Activated CD8-positive, alpha-beta memory T cell treated with anti-CD3 and anti-CD28 coated beads, Interleukin-2, amount 50 U/mL, for 24 hours (primary cell): ENCODE data around the gene LRRK2.
"Not testable (repeated sequence)": the region's sequence is repeated elsewhere in the genome, so short reads cannot be mapped to it uniquely, and the experiment has no call there.

Source experiments
- DNase-seq: peaks from one replicate; pipeline ENCODE4 v3.0.0-alpha.2; 2020; ENCODE audit errors: extremely low read depth

The LRRK2 gene

GRCh38 chr12:40314927-40315326 is 90.1 kb downstream of the LRRK2 start:
- no peak for DNase-seq

- DNase-seq, result no peak
These were observed 90.6 kb downstream of the LRRK2 start for GRCh38 chr12:40315375-40315774.

GRCh38 chr12:40324261-40324660 is 99.5 kb downstream of the LRRK2 start:
- DNase-seq, result no peak

DNA sequence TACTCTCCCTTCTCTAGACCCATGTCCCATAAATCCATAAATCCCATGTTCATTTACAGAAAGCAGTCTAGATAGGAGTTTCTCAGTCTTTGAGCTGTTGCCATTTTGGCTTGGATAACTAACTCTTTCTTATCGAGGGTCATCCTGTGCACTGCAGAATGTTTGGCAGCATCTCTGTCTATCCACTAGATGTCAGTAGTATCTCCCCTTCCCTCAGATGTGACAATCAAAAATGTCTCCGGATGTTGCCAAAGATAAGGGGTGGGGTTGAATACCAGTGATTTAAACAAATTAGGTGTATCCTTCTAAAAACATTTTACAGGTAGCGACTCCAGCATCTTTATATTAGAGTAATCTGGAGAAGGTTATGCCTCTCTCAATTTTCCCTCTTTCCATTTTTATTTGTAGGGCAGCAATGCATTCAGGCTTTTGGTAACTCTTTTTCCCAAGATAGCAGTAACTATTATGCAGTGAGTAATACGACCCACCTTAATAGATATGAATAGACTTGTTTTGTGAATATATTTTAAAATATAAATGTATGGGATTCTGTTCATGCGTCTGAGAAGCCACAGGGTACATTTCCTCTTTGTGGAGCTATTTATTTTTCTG is 100.7 kb downstream of the LRRK2 start:
- DNase-seq, result no peak

DNA sequence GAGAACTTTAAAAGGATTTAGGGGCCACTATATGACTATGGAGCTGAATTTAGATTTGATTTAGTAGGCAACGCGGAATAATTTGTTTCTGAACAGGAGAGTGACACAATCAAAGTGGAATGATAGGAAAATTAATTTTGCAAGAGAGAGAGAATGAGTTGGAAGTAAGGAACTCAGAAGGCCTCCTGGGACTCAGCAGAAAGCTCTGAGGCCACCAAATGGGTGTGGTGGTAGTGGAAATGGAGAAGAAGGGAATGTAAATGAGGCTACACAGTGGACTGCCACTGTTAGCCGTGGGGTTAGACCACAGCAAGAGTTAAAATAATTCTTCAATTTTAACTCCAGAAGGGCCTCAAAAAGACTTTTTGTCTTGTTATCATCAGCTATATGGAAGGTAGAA is 102.7 kb downstream of the LRRK2 start:
- no peak for DNase-seq

DNA sequence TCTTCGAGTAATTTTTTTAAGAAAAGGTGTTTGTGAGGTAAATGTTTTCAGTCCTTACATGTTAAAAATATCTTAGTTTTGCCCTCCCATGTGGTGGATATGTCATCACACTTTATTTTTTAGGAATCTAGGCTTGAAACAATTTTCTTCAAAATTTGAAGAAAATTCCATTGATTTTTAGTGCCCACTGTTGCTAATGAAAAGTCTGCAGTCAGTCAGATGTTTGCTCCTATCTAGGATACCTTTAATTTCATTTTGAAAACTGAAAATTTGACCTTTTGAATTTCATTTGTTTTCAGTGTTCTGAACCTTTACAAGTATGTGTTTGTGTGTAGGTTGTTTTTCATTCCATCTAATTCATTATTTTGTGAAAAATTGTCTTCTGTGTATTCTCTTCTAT is 105.4 kb downstream of the LRRK2 start:
- DNase-seq, result no peak

- no peak for DNase-seq
These were observed 107.1 kb downstream of the LRRK2 start for GRCh38 chr12:40331886-40332285.

DNA sequence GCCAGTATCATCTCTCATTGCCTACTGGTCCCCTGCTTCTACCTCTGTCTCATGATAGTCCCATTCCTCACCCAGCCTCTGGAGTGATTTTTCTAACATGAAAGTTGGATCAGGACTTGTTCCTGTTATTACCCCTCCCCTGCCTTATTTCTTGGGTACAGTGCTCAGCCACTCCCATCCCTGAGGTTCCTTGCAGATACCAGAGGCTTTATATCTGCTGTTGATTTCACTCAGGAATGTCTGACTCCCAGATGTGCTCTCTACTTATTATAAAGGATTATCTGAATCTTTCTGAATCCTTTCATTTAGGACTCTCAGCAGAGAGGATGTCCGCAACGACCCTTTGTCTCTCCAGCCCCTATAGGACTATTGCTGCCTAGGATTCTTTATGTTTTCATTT is 111.2 kb downstream of the LRRK2 start:
- DNase-seq, result no peak

DNA sequence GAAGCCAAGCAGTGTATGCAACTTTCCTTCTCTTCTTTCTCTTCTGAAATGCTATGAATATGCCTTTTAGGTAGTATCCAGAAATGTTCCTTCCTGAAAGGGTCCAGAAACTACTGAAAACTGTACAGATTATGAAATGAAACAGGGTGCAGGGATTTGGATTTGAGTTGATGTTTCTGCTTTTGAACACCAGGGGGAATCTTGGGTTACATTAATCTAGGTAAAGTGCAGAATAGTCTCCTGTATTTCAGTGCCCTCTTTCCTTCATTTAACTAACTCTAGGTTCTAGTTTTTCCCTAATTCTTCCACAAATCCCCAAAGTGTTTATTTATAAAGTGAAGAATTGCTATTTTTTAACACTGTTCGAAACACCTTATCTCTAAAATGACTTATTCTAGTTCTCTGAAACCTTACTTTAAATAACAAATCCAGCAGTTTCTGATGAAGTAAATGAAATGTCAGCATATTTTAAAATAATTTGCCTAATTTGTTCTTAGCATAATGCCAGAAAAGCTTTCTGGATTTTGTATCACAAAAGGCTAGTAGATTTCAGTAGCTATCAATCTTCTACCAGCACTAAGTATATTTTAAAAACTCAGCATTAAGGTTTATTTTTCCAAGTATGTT is 111.9 kb downstream of the LRRK2 start:
- no peak for DNase-seq

GRCh38 chr12:40338071-40338470 is 113.3 kb downstream of the LRRK2 start:
- no peak for DNase-seq

DNA sequence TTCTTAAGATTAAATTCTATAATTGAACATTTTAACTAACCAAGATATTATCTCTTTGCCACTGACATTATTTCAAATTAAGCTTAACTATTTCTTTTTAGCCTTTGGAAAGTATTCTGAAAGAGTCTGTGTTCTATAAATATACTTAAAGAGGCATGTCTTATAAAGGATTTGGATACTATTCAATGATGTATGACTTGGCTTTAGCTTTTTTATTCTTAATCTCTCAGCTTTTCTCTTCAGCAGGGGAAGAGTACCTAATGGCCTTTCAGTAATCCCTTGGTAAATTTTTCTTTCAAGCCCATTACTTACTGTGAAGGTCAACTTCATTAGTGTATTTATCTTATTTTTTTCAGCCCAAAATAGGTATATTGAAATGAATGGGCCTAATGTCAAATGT is 113.8 kb downstream of the LRRK2 start:
- DNase-seq, result no peak

- DNase-seq, result no peak
These were observed 117.2 kb downstream of the LRRK2 start for GRCh38 chr12:40342010-40342409.

GRCh38 chr12:40343124-40343523 is 118.3 kb downstream of the LRRK2 start:
- no peak for DNase-seq

GRCh38 chr12:40344312-40344711 is 119.5 kb downstream of the LRRK2 start:
- DNase-seq, result no peak

DNA sequence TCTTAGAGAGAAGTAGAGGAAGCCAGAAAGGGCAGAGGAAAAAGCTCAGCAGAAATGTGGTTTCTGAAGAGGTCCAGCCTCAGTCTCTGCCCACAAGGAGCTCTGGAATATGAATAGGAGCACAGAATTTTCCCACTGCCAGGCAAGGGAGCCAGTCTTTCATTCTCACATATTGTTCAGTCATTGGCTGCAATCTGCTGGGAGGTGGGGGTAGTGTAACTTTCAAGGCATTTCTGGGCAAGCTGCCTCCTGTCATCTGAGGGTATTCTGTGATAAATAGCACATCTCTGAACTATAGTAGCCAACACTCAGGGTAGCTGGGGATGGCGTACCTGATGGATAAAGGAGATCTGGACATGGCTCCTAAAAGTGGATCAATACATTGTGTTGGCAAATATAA is 127.2 kb downstream of the LRRK2 start:
- DNase-seq, result no peak

GRCh38 chr12:40375076-40375475 is 150.3 kb downstream of the LRRK2 start:
- DNase-seq, result no peak

DNA sequence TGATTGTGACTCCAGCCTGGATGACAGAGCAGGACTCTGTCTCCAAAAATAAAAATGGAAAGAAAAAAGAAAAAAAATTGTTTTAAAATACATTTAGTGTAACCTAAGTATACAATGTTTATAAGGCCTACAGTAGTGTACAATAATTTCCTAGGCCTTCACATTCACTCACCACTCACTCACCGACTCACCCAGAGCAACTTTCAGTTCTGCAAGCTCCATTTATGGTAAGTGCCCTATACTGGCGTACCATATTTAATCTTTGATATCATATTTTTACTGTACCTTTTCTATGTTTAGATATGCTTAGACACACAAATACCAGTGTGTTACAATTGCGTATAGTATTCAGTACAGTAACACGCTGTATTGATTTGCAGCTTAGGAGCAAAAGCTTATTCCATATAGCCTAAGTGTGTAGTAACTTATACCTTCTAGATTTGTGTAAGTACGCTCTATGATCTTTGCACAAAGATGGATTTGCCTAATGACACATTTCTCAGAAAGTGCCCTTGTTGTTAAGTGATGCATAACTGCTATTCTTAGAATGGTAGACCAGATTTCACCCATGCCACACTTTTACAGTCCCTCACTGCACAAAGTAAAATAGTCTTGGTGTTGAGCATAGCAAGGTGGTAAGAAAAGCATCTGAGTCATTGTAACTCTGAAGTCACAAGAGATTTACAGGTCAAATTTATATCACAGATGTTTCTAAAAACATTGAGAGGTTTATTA is 151.9 kb downstream of the LRRK2 start:
- DNase-seq, result no peak

GRCh38 chr12:40378691-40379090 is 153.9 kb downstream of the LRRK2 start:
- DNase-seq, result no peak

DNA sequence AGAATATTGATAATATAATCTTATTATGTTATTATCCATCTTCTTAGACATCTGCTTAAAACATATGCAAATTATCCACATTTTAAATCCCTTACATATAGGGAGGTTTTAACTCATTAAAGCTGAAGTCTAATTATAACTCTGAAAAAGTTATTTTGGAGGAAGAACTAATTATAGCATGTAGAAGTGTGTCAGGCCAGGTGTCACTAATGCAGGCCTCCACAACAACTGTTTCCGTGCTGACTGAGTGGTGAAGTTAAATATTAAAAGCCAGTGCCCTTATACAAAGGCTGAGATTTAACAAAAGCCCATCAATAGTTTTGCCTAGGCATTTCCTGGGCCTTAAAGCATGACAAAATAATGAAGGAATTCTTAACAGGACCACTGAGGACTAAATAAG is 157.4 kb downstream of the LRRK2 start:
- no peak for DNase-seq

DNA sequence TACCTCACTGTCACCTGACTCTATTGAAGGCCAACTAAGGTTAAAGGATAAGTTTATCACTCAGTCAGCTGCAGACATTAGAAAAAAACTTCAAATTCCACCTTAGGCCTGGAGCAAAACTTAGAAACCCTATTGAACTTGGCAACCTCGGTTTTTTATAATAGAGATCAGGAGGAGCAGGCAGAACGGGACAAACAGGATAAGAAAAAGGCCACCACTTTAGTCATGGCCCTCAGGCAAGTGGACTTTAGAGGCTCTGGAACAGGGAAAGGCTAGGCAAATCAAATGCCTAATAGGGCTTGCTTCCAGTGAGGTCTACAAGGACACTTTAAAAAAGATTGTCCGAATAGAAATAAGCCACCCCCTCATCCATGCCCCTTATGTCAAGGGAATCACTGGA is 162.5 kb downstream of the LRRK2 start:
- DNase-seq, result not testable (repeated sequence)

DNA sequence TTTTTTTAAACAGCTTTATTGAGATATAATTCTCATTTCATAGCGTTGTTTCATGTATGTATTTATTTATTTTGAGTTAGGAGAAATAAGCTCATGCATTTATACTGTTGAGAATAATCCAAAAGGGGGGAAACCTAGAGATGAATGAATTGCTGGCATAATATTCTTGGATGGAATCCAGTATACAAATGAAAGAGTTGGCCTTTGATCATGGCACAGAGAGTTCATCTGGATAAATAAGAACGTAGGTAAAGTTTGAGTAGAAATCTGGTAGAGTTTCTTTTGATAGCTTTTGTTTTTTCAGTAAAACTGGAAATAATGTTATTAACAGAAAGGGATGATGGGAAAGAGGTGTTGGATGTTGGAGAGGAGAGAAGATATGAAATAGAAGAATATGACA is 166.2 kb downstream of the LRRK2 start:
- no peak for DNase-seq

DNA sequence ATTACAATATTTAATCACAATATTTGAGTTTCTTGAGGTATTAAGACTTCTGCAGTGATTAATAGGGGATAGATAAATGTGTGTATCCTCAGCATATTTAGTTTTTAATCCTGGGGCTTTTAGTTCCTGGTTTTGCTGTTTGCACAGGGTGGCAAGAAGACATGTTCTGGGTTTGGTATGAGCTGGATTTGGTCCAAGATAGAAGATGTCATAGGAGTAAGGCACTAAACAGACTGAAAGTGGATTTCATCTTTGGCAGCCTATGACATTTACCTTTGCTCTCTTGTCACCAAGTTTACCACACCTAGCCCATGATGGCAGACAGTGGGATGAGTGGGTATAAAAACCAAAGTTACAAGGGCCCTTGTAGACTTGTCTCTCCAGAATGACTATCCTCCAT is 168.2 kb downstream of the LRRK2 start:
- no peak for DNase-seq

- DNase-seq, result no peak
These were observed 174.9 kb downstream of the LRRK2 start for GRCh38 chr12:40399656-40400055.
